Measurements from ENCODE around the gene TSNAXIP1. TPM values are rescaled to one million over a fixed set of nuclear protein-coding genes. Genes with fewer than 3 reads are reported as not detected.

Gene TSNAXIP1
- total and polyA plus RNA-seq, 9 of the 15 experiments (the other 6 are each of a cell fraction or from before 2014, with no cell fraction given) = 0.03 to 0.24 (median 0.11) TPM; not detected in 4

- no peak for FAIRE-seq
- ChIA-PET CTCF (ENCODE audit: low intra/inter-chr PET ratio) (no interaction called here), POLR2A (interaction anchor here (0.9 kb wide), 1 partner anchor 22 kb away, joined by 3 read pairs; no protein-coding TSS in a partner anchor)
- in situ Hi-C loops (cut with MboI) = no loop called here
- intact Hi-C loops (cut with micrococcal nuclease) = no loop called here
- Histone ChIP-seq H4K20me1 (replicated peaks; ENCODE audit: control insufficient read depth, insufficient read depth, low read length) (no peaks in the 10 kb centered on the region; the same call in 1 of the 2 replicates), H3K4me2 (ENCODE audit: insufficient read depth, low read length) (no peak overlapping the region), H3K4me3 (no peak overlapping the region), H3K27ac (ENCODE audit: extremely low read depth, low read depth, low read length) (no peak overlapping the region), H3K9me3 (replicated peaks; ENCODE audit: control insufficient read depth, insufficient read depth, low read depth, low read length) (no peaks in the 10 kb centered on the region), H3K9ac (ENCODE audit: insufficient read depth in 1 of 2, low read depth in 2 of 2, low read length in 2 of 2) (no peak overlapping the region), H3K9me1 (ENCODE audit: control insufficient read depth, insufficient read depth, low read length) (no peaks in the 10 kb centered on the region), H3K27me3 (ENCODE audit: control insufficient read depth in 2 of 2, insufficient read depth in 2 of 2, low read length in 2 of 2) (no peaks in the 10 kb centered on the region), H2AFZ (ENCODE audit: low read depth, low read length) (no peak overlapping the region), H3K36me3 (ENCODE audit: control insufficient read depth, insufficient read depth, low read length) (peaks cover 78% of the 10 kb centered on the region; the same call in 2 of the 3 replicates), H3K4me1 (replicated peaks in 1 of 2; ENCODE audit: control insufficient read depth in 2 of 2, insufficient read depth in 2 of 2, low read length in 2 of 2) (peaks cover 7 to 9% of the 10 kb centered on the region in 2 experiments; a peak in 4 of 5 replicates), H3K79me2 (ENCODE audit: control insufficient read depth, insufficient read depth, low read length) (peaks cover 22% of the 10 kb centered on the region)
- TF ChIP-seq, protein P1, sequence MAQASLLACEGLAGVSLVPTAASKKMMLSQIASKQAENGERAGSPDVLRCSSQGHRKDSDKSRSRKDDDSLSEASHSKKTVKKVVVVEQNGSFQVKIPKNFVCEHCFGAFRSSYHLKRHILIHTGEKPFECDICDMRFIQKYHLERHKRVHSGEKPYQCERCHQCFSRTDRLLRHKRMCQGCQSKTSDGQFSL (CRISPR knock-in tag; IDR thresholded peaks at IDR 0.05) = no peak
- TF ChIP-seq, protein P1 (tag; IDR thresholded peaks at IDR 0.05) = no peak
- TF ChIP-seq NCOA2 (IDR thresholded peaks at IDR 0.05; ENCODE audit: partially characterized antibody in 2 of 2) (no peak), ADNP (tag; IDR thresholded peaks at IDR 0.05) (no peak), THRAP3 (IDR thresholded peaks at IDR 0.05; ENCODE audit: borderline replicate concordance) (no peak), OTX1 (CRISPR knock-in tag; IDR thresholded peaks at IDR 0.05) (no peak), NR3C1 (CRISPR knock-in tag; IDR thresholded peaks at IDR 0.05) (no peak), ZNF282 (CRISPR knock-in tag; IDR thresholded peaks at IDR 0.05) (no peak), EHMT2 (IDR thresholded peaks at IDR 0.05) (no peak), NCOR1 (IDR thresholded peaks at IDR 0.05) (no peak), SMAD4 (CRISPR knock-in tag; conservative IDR thresholded peaks at IDR 0.05) (no peak), PHB2 (IDR thresholded peaks at IDR 0.05; ENCODE audit: low read depth) (no peak), EP400 (IDR thresholded peaks at IDR 0.05) (no peak), CC2D1A (IDR thresholded peaks at IDR 0.05) (no peak), MYBL2 (IDR thresholded peaks at IDR 0.05; ENCODE audit: low read depth) (no peak), MYBL2 (CRISPR knock-in tag; IDR thresholded peaks at IDR 0.05; ENCODE audit: borderline replicate concordance) (no peak), E2F8 (IDR thresholded peaks at IDR 0.05; ENCODE audit: low read depth, partially characterized antibody) (no peak)
- no peak for ATAC-seq
- WGBS (ENCODE audit: insufficient coverage, low coverage, missing lambda C conversion rate) = 97% methylated on average over 6 of the region's 6 CpGs
- DNase-seq (ENCODE audit: extremely low read depth in 1 of 4, low spot score in 3 of 4) = no peak
- BruUV-seq (replicated peaks) = no TSS peak
Observed at GRCh38 chr16:67868290-67868689, 61.6 kb downstream of the TSNAXIP1 start.

All from K562 (cell line).